Nephron progenitor cell (in vitro differentiated cells): ENCODE measurements around the gene PPM1J.

Experiments
- DNase-seq: peaks from one replicate; pipeline ENCODE4 v3.0.0; 2021
- H3K27ac Mint-ChIP-seq: 2 replicates; pipeline ENCODE4 v1.8.0; 2021; ENCODE audit warnings: mild to moderate bottlenecking, moderate library complexity, mixed read lengths
- H3K27me3 Mint-ChIP-seq: 2 replicates; pipeline ENCODE4 v1.8.0; 2021; ENCODE audit warnings: mild to moderate bottlenecking, low read depth, mixed read lengths; ENCODE audit not compliant: poor library complexity
- H3K36me3 Mint-ChIP-seq: 2 replicates; pipeline ENCODE4 v1.8.0; 2021; ENCODE audit warnings: low read depth, mixed read lengths
- H3K4me1 Mint-ChIP-seq: 2 replicates; pipeline ENCODE4 v1.8.0; 2021; ENCODE audit warnings: mixed read lengths
- H3K4me3 Mint-ChIP-seq: 2 replicates; pipeline ENCODE4 v1.8.0; 2021; ENCODE audit warnings: mild to moderate bottlenecking, moderate library complexity, mixed read lengths
- H3K9me3 Mint-ChIP-seq: 2 replicates; pipeline ENCODE4 v1.8.0; 2021; ENCODE audit warnings: mild to moderate bottlenecking, moderate library complexity, mixed read lengths
- CTCF ChIP-seq: fragments of 200-600 bp; sonication (generic); IDR thresholded peaks from 2 replicates; pipeline ENCODE4 v1.5.0; 2021; ENCODE audit warnings: antibody characterized with exemption

The PPM1J gene

GRCh38 chr1:112715264-112716053 is at the start of gene PPM1J:
PPM1J (minus strand) TSS chr1:112715332; CDS start chr1:112715301, 31 bp downstream.
- Mint-ChIP-seq H3K27ac (no peak within 1 kb of the TSS), H3K4me3 (peak within 1 kb of the TSS; percentile 88), H3K27me3 (peaks cover 73% of the 10 kb centered on the region)

GRCh38 chr1:112762541-112763500 is 47.7 kb upstream of the PPM1J start:
- DNase-seq, result no peak
- H3K36me3 Mint-ChIP-seq, result peaks cover 5% of the 10 kb centered on the region
- peaks cover 7% of the 10 kb centered on the region for H3K9me3 Mint-ChIP-seq
- peaks cover 33% of the 10 kb centered on the region for H3K4me1 Mint-ChIP-seq
- H3K4me3 Mint-ChIP-seq, result no peak overlapping the region
- TF ChIP-seq CTCF, result no peak
- peak overlapping the region; percentile 80 for H3K27ac Mint-ChIP-seq
- H3K27me3 Mint-ChIP-seq, result peaks cover 3% of the 10 kb centered on the region

More at GRCh38 chr1:112715264-112716053, at the start of gene PPM1J:
- Mint-ChIP-seq H3K36me3 (no peaks in the 10 kb centered on the region), H3K9me3 (no peaks in the 10 kb centered on the region), H3K4me1 (peaks cover 53% of the 10 kb centered on the region)
- TF ChIP-seq CTCF, result no peak
- DNase-seq, result peak; percentile 100

- H3K27ac Mint-ChIP-seq, result peak overlapping the region; percentile 89
- no peak for TF ChIP-seq CTCF
- peaks cover 7% of the 10 kb centered on the region for H3K9me3 Mint-ChIP-seq
- DNase-seq, result no peak
- H3K36me3 Mint-ChIP-seq, result peaks cover 5% of the 10 kb centered on the region
- peaks cover 3% of the 10 kb centered on the region for H3K27me3 Mint-ChIP-seq
- no peak overlapping the region for H3K4me3 Mint-ChIP-seq
- H3K4me1 Mint-ChIP-seq, result peaks cover 33% of the 10 kb centered on the region
These were observed 46.8 kb upstream of the PPM1J start for GRCh38 chr1:112761714-112762480.

GRCh38 chr1:112759228-112759627 is 44.1 kb upstream of the PPM1J start:
- DNase-seq, result no peak
- Mint-ChIP-seq H3K9me3 (peaks cover 9% of the 10 kb centered on the region), H3K36me3 (no peaks in the 10 kb centered on the region), H3K4me1 (peaks cover 32% of the 10 kb centered on the region), H3K4me3 (no peak overlapping the region), H3K27ac (no peak overlapping the region), H3K27me3 (no peaks in the 10 kb centered on the region)
- no peak for TF ChIP-seq CTCF

- H3K4me3 Mint-ChIP-seq, result no peak overlapping the region
- no peak for TF ChIP-seq CTCF
- no peak overlapping the region for H3K27ac Mint-ChIP-seq
- peaks cover 13% of the 10 kb centered on the region for H3K27me3 Mint-ChIP-seq
- peaks cover 4% of the 10 kb centered on the region for H3K36me3 Mint-ChIP-seq
- DNase-seq, result no peak
- peaks cover 8% of the 10 kb centered on the region for H3K4me1 Mint-ChIP-seq
- H3K9me3 Mint-ChIP-seq, result peaks cover 26% of the 10 kb centered on the region
These were observed 39.0 kb upstream of the PPM1J start for GRCh38 chr1:112754116-112754628.
